ENCODE data around the gene ZNF566.
A peak's percentile ranks its signal among the peaks of the same experiment; 100 is the strongest.
"Not testable (repeated sequence)": the region's sequence is repeated elsewhere in the genome, so short reads cannot be mapped to it uniquely, and the experiment has no call there.

ZNF566 gene

DNA sequence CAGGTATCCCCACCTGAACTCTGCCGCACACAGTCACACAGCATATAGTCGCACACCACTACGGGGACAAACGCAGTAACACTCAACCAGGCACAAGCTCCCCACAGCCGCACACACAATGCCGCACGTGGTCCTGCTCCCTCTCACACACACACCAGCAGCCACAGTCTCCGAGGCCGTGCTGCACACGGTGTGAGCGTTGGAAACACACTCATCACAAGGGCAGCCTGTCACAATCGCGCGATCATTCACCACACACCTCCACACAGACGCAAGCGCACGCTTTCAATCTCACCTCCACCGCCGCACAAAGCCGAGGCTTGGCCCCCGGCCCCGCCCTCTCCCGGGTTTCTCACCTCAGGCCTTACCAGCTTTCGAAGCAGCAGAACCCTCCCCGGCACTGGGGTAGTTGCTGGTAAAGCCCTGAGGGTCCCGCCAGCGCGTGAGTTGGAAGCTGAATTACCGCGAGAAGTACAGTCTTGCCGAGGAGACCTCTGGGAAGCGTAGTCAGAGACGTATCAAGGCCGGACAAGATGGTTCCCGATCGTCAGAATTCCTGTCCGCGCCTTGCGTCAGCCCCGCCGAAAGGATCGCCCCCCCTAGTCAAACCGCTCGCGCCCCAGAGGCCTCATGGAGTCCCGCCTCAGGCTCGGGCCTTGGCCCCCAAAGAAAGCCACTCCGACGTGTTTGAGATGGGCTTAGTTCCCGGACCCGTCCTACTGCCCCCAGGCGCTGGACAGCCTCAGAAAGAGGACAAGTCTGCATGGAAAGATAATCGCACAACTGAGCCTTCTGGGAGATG is at the start of gene ZNF566:
Gene ZNF566, minus strand, starts transcription at position 444 of the 802 bp plus-strand sequence. CDS start 13,004 bp downstream, outside the sequence.
- peak; percentile 96 for DNase-seq (ENCODE audit: low read depth)

DNA sequence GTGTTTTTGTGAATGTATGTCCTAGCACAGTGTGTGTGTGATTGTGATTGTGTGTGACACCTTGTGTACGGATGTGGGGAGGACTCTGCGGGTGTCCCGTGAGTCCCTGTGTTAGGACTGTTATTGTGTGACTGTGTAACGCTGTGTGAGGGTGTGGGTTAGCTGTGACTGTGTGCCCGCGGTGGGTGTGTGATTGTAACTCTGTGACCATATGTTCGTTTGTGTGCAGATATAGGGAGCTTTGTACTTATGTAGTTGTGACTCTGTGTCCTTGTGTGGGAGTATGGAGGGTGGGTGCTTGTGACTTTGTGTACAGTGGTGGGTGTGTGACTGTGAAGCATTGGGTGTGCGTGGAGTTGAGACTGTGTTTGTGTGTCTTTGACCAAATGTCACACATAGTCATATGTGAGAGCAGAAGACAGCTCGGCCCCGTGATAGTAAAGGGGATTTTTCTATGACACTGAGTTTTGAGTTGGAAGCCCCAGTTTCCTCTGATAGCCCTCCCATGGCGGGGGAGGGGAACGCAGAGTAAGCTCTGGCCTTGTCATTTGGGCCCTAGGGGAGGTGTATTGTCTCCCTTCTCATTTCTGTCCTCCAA is 39.7 kb upstream of the ZNF566 start:
- no peak for DNase-seq (ENCODE audit: low read depth)

DNA sequence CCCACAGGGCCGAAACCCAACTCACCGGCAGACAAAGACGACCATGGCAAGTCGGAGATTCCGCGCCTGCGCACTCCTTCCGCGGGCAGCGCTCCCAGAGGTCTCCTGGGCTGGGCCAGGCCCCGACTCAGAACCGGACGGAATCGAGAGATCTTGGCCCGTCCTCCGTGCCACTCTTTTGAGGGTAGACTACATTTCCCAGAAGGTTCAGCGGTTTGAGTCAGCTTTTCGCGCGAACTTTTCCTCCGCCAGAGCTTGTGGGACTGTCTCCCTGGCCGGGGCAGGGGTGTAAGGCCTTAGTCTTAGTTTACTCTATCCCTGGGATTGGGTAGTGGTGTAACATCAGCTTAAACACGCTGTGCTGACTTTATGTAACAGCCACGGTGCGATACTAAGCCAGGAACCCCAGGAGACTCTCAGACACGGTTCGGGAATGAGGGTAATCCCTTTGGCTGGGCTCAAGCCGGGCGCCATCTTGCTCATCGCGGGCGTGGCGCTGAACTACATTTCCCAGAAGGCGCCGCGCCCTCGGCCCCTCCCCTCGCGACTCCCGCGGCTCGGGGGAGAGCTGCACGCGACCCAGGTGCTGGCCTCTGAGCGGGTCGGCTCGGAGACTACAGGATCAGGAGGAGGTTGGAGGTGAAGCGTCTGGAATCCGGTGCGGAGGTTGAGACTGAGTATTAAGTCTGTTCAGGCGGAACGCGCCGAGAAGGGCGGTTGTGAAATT is 39.0 kb upstream of the ZNF566 start, which contains the start of gene ZNF260:
Gene ZNF260, minus strand, starts transcription at position 78 of the 727 bp plus-strand sequence. CDS start 13,033 bp downstream, outside the sequence.
- DNase-seq (ENCODE audit: low read depth): peak; percentile 98

DNA sequence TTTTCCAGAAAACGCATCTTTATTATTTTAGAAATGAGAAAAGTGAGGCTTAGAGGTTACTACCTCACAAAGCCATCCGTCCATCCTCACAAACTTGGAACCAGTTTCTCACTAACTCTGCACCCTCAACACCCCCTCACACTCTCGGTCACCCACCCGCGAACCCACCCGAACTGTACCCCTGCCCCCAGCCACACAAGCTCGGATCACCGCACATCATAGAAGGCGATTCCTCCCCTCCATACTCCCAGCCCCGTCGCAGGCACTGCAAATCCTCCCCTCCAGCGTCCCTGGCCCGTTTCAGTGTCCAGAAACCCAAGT is 38.5 kb upstream of the ZNF566 start:
- no peak for DNase-seq (ENCODE audit: low read depth)

DNA sequence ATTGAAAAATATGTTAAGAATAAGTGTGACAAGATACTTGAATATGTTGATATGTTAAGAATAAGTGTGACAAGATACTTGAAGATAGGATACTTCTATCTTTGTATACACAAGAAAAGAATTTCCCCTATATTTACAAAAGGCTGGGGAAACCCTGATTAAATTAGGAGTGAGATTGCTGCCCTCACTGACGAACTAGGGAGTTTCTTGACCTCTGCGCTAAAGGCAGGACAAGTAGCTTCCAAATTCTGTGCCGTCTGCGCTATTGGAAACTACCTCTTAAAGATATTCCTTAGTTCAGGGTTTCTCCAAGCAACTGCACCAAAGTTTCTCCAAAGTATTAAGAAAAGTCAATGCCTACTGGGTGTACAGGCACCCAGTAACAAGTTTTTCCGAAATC is 38.0 kb upstream of the ZNF566 start:
- peak; percentile 4 for DNase-seq (ENCODE audit: low read depth)

DNA sequence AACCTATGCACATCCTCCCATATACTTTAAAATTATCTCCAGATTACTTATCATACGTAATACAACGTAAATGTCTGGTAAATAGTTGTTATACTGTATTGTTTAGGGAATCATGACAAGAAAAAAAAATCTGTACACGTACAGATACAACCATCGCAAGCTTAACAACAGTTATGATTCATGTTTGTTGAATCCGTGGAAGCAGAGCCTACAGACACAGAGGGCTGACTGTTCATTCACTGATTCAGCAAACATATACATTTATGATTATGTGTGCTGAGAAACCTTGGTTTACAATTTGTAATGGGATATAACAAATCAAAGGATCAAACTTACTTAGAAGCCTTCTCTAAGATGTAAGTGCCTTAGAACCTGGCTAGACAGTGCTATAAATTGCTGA is 37.2 kb upstream of the ZNF566 start:
- DNase-seq (ENCODE audit: low read depth): no peak

DNA sequence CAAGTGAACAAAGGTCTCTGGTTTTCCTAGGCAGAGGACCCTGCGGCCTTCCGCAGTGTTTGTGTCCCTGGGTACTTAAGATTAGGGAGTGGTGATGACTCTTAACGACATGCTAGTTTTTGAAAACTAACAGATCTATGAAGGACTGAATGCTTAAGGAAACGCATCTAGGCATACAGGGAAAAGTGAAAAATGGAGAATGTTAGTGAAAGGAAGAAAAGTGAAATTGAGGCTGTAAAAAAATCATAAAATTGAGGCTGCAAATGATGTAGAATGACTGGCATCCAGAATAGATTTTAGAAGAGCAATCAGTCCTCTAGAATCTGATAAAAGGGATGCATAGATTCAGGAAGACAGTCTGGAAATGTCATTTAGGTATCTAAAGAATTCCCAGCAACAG is 35.3 kb upstream of the ZNF566 start:
- no peak for DNase-seq (ENCODE audit: low read depth)

DNA sequence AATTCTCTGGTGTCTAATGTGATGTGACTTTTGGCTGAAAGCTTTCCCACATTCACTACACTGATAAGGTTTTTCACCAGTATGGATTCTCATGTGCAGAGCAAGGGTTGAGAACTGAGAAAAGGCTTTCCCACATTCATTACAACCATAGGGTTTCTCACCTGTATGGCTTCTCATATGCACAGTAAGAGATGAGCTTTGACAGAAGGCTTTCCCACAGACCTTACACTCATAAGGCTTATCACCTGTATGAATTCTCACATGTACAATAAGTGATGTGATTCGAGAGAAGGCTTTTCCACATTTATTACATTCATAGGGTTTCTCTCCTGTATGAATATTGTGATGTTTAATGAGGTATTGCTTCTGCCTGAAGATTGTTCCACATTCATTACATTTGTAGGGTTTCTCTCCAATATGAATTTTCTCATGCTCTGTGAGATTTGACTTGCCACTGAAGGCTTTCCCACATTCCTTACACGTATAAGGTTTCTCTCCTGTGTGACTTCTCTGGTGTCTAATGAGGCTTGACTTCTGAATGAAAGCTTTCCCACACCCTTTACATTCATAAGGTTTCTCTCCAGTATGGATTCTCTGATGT is 24.8 kb upstream of the ZNF566 start:
- DNase-seq (ENCODE audit: low read depth): peak; percentile 3

DNA sequence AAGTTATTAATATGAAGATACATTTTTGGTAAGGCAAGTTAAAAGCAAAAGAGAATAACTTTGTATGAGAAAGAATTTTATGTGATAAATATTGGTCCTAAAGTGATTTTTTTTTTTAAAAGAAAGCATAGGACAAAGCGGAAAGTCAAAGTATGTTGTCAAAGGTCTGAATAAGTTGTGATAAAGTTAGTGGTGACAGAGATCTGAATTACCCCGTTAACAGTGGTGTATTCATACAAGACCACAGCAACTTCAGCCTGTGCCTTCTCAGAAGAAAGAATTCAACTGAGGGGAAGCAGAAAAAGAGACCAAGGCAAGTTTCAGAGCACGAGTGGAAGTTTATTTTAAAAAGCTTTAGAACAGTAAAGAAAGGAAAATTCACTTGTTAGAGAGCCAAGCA is 19.0 kb upstream of the ZNF566 start:
- no peak for DNase-seq (ENCODE audit: low read depth)

DNA sequence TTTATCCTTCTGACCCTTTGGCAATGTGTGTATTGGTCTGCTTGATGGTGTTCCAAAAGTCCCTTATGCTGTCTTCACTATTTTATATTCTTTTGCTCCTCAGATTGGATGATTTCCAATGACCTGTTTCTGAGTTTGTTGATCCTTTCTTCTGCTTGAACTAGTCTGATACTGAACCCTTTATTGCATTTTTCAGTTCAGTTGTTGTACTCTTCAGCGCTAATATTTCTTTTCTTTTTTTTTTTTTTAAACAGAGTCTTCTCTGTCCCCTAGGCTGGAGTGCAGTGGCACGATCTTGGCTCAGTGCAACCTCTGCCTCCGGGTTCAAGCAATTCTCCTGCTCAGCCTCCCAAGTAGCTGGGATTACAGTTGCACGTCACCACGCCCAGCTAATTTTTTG is 12.6 kb upstream of the ZNF566 start:
- no peak for DNase-seq (ENCODE audit: low read depth)

DNA sequence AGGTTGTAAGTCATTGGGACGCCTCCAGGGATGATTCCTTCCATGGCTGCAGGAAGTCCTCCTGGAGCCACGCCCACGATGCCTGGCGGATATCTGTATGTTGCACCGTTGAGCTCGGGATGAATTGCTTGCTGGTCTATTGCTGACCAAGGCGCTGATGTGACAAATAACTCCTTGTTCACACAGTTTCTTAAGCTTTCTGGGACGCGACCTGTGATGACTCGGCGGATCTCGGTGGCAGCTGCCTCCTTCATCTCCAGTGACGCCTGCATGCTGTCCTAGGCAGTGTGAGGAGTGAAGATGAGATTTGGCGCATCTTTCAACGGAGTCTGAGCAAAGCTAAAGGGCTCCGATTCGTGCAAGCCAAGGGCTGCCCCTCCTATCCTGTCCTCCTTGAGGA is 7.6 kb upstream of the ZNF566 start:
- no peak for DNase-seq (ENCODE audit: low read depth)

DNA sequence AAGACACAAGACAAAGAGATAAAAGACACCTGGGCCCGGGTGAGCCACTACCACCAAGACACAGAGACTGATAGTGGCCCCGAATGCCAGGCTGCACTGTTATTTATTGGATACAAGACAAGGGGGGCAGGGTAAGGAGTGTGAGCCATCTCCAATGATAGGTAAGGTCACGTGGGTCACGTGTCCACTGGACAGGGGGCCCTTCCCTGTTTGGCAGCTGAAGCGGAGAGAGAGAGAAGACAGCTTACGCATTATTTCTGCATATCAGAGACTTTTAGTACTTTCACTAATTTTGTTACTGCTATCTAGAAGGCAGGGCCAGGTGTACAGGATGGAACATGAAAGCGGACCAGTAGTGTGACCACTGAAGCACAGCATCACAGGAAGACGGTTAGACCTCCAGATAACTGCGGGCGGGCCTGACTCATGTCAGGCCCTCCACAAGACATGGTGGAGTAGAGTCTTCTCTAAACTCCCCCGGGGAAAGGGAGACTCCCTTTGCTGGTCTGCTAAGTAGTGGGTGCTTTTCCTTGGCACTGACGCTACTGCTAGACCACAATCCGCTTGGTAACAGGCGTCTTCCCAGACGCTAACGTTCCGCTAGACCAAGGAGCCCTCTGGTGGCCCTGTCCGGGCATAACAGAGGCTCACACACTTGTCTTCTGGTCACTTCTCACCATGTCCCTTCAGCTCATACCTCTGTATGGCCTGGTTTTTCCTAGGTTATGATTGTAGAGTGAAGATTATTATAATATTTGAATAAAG is 3.5 kb upstream of the ZNF566 start:
- DNase-seq (ENCODE audit: low read depth): peak; percentile 67

DNA sequence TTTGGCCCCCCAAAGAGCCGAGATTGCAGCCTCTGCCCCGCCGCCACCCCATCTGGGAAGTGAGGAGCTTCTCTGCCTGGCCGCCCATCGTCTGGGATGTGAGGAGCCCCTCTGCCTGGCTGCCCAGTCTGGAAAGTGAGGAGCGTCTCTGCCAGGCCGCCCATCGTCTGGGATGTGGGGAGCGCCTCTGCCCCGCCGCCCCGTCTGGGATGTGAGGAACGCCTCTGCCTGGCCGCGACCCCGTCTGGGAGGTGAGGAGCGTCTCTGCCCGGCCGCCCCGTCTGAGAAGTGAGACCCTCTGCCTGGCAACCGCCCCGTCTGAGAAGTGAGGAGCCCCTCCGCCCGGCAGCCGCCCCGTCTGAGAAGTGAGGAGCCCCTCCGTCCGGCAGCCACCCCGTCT is 1.5 kb upstream of the ZNF566 start:
- not testable (repeated sequence) for DNase-seq (ENCODE audit: low read depth)

DNA sequence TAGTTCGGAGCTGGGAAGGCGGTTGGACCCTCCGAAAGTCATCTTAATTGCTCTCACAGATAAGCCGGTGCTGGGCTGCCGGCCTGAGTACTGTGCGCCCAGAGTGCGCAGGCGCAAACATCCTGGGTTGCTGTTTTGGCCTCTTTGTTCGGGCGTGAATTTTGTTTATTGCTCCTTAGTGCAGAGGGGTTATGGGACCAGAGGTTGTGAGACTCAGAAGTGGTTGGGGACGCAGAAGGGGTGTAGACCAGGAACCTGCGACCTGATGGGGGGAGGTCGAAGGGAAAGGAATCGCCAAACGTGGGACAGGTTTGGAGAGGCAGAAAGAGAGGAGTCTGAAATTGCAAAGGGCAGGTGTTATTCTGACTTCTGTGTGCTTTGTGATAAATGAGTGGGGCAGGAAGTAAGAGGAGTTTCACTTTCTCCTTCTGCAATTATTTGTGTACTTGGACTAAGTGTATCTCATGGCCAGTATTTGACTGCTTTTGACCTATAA is 607 bp upstream of the ZNF566 start:
- peak; percentile 97 for DNase-seq (ENCODE audit: low read depth)

DNA sequence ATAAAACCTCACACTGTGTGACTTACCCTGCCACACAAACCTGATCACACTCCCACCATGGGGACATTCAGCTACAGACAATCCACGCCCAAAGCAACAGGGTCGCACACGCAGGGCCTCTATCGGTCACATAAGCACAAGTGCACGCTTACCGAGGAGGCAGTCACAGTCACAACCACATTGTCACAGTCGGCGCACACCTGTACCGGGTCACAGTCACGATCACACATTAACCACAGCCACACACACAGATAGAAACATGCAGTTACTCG is 579 bp downstream of the ZNF566 start:
- DNase-seq (ENCODE audit: low read depth): no peak

DNA sequence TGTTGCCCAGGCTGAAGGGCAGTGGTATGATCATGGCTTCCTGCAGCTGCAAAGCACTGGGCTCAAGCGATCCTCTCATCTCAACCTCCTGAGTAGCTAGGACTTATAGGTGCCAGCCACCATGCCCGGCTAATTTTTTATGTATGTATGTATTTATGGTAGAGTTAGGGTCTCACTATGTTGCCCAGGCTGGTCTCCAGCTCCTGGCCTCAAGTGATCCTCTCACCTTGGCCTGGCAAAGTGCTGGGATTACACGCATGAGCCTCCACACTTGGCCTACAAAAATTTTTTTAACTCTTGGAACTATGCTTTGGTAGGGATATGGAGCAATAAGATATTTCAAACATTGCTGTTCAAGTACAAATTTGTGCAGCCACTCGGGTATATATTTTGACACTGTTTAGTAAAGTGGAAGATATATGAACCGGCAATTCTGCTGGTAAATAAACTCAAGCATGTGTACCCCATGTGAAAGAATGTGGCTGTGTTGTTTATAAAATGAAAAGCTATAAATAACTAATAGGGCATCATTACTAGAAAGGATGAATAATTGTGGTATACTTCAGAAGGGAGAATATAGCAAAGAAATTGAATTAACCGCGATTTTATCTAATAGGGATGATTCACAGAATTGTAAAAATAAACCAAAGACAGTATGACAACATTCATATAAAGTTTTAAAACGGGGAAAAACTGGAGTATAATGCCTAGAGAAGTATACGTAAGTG is 1.1 kb downstream of the ZNF566 start:
- peak; percentile 63 for DNase-seq (ENCODE audit: low read depth)

DNA sequence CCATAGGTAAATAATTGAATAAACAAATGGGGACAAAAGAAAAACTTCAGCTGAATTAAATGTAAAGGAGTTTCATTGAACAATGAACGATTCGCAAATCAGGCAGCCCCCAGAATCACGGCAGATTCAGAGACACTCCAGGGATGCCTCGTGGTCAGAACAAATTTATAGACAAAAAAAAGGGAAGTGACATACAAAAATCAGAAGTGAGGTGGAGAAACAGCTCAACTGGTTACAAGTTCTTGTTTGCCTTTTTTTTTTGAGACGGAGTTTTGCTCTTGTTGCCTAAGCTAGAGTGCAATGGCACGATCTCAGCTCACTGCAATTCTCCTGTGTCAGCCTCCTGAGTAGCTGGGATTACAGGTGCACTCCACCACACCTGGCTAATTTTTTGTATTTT is 5.7 kb downstream of the ZNF566 start:
- no peak for DNase-seq (ENCODE audit: low read depth)

DNA sequence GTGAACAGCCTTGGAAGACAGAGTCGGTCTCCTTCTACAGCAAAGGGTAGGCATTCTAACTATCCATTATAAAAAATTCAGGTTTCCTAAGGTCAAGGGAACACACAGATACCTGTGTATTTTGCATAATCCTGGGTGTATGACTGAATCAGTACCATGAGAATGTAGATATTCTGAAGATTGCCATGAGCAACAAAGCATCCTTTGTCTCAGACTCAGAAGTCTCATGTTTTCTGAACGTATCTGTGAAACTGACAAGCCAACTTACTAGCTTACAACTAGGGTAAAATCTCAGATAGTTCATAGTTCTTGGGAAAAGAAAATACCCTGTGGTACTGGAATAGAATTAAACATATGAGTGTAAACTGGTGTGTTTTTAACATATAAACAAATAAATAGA is 6.5 kb downstream of the ZNF566 start:
- no peak for DNase-seq (ENCODE audit: low read depth)

DNA sequence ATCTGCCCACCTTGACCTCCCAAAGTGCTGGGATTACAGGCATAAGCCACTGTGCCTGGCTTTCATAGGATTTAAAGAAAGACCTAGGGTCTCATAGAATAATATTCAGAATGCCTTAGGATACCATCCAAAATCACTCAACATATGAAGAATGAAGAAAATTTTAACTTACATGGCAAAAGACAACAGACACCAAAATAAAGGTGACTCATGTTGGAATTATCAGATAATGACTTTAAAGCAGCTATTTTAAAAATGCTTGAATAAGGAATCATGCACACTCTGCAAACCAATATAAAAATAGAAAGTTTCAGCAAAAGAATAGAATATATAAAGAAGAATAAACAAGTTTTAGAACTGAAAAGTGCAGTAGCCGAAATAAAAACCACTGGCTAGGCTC is 29.3 kb downstream of the ZNF566 start:
- DNase-seq (ENCODE audit: low read depth): peak; percentile 60

DNA sequence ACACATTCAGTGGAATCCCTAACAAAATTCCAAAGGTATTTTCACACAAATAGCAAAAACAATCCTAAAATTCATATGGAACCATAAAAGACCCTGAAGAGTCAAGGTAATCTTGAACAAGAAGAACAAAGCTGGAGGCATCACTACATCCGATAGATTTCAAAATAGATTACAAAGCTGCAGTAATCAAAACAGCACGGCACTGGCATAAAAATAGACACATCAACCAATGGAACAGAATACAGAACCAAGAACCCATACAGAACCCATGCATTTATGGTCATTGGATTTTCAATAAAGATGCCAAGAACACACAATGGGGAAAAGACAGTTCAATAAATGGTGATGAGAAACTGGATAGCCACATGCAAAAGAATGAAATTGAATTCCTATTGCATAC is 32.5 kb downstream of the ZNF566 start:
- no peak for DNase-seq (ENCODE audit: low read depth)

DNA sequence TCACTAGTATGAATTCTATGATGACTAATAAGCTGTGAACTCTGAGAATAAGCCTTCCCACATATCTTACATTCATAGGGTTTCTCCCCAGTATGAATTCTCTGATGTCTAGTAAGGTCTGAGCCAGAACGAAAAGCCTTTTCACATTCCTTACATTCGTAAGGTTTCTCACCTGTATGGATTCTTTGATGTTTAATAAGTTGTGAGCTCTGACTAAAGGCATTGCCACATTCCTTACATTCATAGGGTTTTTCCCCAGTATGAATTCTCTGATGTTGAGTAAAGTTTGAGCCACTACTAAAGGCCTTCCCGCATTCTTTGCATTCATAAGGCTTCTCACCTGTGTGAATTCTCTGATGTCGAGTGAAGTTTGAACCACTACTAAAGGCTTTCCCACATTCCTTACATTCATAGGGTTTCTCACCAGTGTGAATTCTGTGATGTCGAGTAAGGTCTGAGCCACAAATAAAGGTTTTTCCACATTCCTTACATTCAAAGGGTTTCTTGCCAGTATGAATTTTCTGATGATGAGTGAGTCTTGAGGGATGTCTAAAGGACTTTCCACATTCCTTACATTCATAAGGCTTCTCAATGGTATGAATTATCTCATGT is 40.2 kb downstream of the ZNF566 start:
- no peak for DNase-seq (ENCODE audit: low read depth)

Measured in EH (cell line).